CD4-positive, alpha-beta memory T cell (primary cell): ENCODE results near the gene PIEZO2. TPM values are rescaled to one million over a fixed set of nuclear protein-coding genes. Genes with fewer than 3 reads are reported as not detected.
"Not testable (repeated sequence)": the region's sequence is repeated elsewhere in the genome, so short reads cannot be mapped to it uniquely, and the experiment has no call there.

Source experiments
- CTCF ChIA-PET: fragments of 350-600 bp; sonication (Branson Sonifier 250); formaldehyde crosslinking; loops from one replicate; lab custom pipeline; 2021; ENCODE audit warnings: inconsistent platforms; ENCODE audit not compliant: partially characterized antibody; lab: Charles Lee
- POLR2A ChIA-PET: fragments of 350-600 bp; sonication (Branson Sonifier 250); formaldehyde crosslinking; loops from one replicate; lab custom pipeline; 2021; ENCODE audit not compliant: partially characterized antibody; lab: Charles Lee
- DNase-seq, 5 donors: peaks; one replicate each; pipeline versions ENCODE4 v3.0.0 to v3.0.0-alpha.2; 2020 to 2022; ENCODE audit warnings: mixed read lengths in 1 of 5
- H3K27ac ChIP-seq: one replicate; pipeline ENCODE4 v1.7.0; 2013; ENCODE audit warnings: low read depth, low read length
- H3K27me3 ChIP-seq: 2 replicates; pipeline ENCODE4 v1.7.0; 2013; ENCODE audit warnings: mild to moderate bottlenecking, low read length, moderate library complexity; ENCODE audit not compliant: insufficient read depth
- H3K36me3 ChIP-seq: 2 replicates; pipeline ENCODE4 v1.7.0; 2013; ENCODE audit warnings: mild to moderate bottlenecking, low read length, moderate library complexity; ENCODE audit not compliant: insufficient read depth
- H3K4me1 ChIP-seq: 2 replicates; pipeline ENCODE4 v1.7.0; 2013; ENCODE audit warnings: mild to moderate bottlenecking, low read length, moderate library complexity; ENCODE audit not compliant: insufficient read depth
- H3K4me3 ChIP-seq, 2 donors: one replicate each; pipeline ENCODE4 v1.7.0; 2013; ENCODE audit warnings: low read length in 2 of 2, mild to moderate bottlenecking in 1 of 2
- H3K9me3 ChIP-seq, 2 donors: one replicate each; pipeline ENCODE4 v1.7.0; 2013; ENCODE audit warnings: low read length in 2 of 2, control low read depth in 1 of 2; ENCODE audit not compliant: control insufficient read depth in 1 of 2
- H3K27ac Mint-ChIP-seq, 7 donors: one replicate each; pipeline ENCODE4 v1.8.0; 2020 to 2021; ENCODE audit warnings: mixed read lengths in 7 of 7, mild to moderate bottlenecking in 6 of 7, inconsistent platforms in 3 of 7, moderate library complexity in 3 of 7
- H3K27me3 Mint-ChIP-seq, 2 donors: one replicate each; pipeline ENCODE4 v1.8.0; 2020 to 2021; ENCODE audit warnings: mixed read lengths in 2 of 2
- H3K36me3 Mint-ChIP-seq, 2 donors: one replicate each; pipeline ENCODE4 v1.8.0; 2020 to 2021; ENCODE audit warnings: mixed read lengths in 2 of 2, inconsistent platforms in 1 of 2, mild to moderate bottlenecking in 1 of 2
- H3K4me1 Mint-ChIP-seq, 4 donors: one replicate each; pipeline ENCODE4 v1.8.0; 2020 to 2021; ENCODE audit warnings: mixed read lengths in 4 of 4, mild to moderate bottlenecking in 1 of 4
- H3K4me3 Mint-ChIP-seq, 8 donors: one replicate each; pipeline ENCODE4 v1.8.0; 2020 to 2021; ENCODE audit warnings: mixed read lengths in 8 of 8, mild to moderate bottlenecking in 7 of 8, moderate library complexity in 6 of 8, inconsistent platforms in 3 of 8
- H3K9me3 Mint-ChIP-seq, 8 donors: one replicate each; pipeline ENCODE4 v1.8.0; 2020 to 2021; ENCODE audit warnings: mixed read lengths in 8 of 8, mild to moderate bottlenecking in 5 of 8, inconsistent platforms in 3 of 8, moderate library complexity in 1 of 8
- intact Hi-C: fragments of 100-400 bp; cut with micrococcal nuclease; formaldehyde crosslinking; loops from one replicate; pipeline ENCODE4 v1.15.1; 2023
- polyA plus RNA-seq, 2 donors: library from polyadenylated mRNA; unstranded; fragments of 300-500 nt; fragmentation: Illumina TruSeq; gene quantifications; one replicate each; pipeline ENCODE4 v1.2.3, GENCODE V29; 2021
- total RNA-seq, 2 experiments: library from RNA; stranded (reverse); gene quantifications; one replicate each; pipeline ENCODE4 v1.2.3, GENCODE V29; 2021

PIEZO2 gene
- total and polyA plus RNA-seq, 4 experiments from 2014 or later = not detected

DNA sequence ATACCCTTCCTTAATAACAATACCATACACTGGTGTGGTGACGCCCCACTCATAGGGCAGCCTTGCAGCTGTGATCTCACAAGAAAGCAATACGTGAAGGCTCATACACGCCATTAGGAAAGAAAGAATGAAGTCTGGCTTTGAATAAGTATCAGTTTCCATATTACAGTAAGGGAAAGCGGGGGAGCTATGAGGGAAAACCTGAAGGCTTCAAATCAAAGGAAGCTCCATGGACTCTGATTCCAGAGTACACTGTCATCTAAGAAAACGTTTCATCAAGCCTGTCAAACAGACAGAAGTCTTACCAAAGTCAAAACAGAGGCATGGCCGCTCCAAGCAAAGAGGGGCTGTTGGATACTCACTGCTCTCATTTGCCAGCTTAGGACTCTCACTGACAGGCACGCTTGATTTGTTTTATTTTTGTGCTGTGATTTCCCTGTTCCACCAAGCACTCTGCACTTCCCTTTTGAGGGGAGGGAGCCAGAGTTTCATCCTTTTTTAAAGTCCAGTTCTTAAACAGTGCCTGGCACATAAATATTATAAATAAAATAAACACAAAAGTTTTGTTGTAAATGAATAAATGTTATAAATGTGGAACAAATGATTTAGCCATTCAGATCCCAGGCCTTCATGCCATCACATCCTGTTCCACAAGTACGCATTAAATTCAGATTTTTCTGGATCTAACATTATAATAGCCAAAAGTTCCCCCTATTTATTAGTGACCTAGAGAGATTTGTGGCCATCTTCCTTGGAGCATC is 221.2 kb downstream of the PIEZO2 start:
- ChIA-PET CTCF (no interaction called here), POLR2A (no interaction called here)
- Mint-ChIP-seq H3K4me3 (no peak overlapping the region), H3K36me3 (no peaks in the 10 kb centered on the region), H3K9me3 (no peaks in the 10 kb centered on the region), H3K27ac (no peak overlapping the region), H3K27me3 (peaks cover 0 to 7% of the 10 kb centered on the region in 2 donors), H3K4me1 (no peaks in the 10 kb centered on the region)
- no peak overlapping the region for H3K27ac ChIP-seq
- H3K4me3 ChIP-seq = no peak overlapping the region
- no peaks in the 10 kb centered on the region for H3K9me3 ChIP-seq
- H3K4me1 ChIP-seq = no peaks in the 10 kb centered on the region
- no peak for DNase-seq
- H3K27me3 ChIP-seq = no peaks in the 10 kb centered on the region
- H3K36me3 ChIP-seq = no peaks in the 10 kb centered on the region
- intact Hi-C loops = no loop called here

DNA sequence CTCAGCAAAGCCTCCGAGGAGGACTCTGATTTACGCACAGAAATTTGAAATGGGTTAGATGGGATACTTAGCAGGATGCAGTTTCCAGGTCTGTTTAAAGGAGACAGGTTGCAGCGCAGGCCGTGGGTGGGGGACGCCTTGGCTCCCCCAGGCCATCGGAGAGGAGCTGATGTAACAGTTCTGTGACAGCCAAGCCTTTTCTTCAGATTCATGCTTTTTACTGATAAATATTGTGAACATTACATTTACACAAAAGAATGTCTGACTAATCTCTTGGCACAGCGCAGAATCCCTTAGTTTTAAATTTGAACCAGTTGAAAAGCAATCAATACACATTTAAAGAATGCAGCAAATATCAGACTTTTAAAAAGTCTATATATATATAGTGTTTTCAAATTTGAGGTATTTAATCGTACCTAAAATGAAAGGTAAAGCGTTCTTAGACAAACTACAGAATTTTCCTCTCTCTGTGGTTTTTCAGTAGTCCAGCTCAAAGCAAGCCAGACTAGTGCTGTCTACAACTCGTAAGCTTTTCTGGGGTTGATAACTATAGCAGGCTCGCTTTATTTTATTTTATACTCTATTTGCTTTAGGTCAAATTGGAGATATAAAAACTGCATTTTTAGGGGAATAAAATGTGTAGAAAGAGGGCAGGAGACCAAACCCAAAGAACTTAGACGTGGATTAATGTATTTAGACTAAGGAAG is 221.9 kb downstream of the PIEZO2 start:
- Mint-ChIP-seq H3K27ac (no peak overlapping the region), H3K9me3 (no peaks in the 10 kb centered on the region), H3K4me3 (no peak overlapping the region), H3K36me3 (no peaks in the 10 kb centered on the region), H3K4me1 (no peaks in the 10 kb centered on the region), H3K27me3 (peaks cover 0 to 7% of the 10 kb centered on the region in 2 donors)
- intact Hi-C loops = no loop called here
- no peaks in the 10 kb centered on the region for H3K9me3 ChIP-seq
- ChIA-PET CTCF (no interaction called here), POLR2A (no interaction called here)
- DNase-seq = no peak
- no peaks in the 10 kb centered on the region for H3K4me1 ChIP-seq
- no peak overlapping the region for H3K4me3 ChIP-seq
- no peaks in the 10 kb centered on the region for H3K36me3 ChIP-seq
- H3K27me3 ChIP-seq = no peaks in the 10 kb centered on the region
- no peak overlapping the region for H3K27ac ChIP-seq

DNA sequence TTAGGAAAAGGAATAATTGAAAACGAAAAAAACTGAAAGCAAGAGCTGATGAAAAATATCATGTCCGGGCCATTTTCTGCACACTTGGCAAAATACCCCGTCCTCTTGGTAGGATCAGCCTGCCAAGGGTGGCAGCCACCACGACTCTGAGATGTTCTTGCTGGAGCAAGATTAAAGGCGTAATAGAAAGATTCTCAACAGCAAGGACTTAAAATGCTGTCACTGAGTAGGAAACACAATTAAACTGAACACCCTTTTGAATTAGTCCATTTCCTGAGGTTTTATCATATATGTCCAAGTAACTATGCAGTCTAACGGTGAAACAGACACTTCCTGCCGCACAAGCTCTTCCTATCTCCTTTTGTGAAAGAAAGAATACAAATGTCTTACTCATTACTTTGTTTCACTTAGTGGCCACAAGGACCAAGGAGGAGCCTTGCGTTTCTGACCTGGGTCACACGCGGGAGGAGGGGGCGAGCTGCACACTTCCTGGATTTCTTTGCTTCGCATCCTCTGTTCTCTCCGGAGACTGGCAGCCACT is 222.7 kb downstream of the PIEZO2 start:
- H3K36me3 Mint-ChIP-seq = no peaks in the 10 kb centered on the region
- no peaks in the 10 kb centered on the region for H3K4me1 Mint-ChIP-seq

DNA sequence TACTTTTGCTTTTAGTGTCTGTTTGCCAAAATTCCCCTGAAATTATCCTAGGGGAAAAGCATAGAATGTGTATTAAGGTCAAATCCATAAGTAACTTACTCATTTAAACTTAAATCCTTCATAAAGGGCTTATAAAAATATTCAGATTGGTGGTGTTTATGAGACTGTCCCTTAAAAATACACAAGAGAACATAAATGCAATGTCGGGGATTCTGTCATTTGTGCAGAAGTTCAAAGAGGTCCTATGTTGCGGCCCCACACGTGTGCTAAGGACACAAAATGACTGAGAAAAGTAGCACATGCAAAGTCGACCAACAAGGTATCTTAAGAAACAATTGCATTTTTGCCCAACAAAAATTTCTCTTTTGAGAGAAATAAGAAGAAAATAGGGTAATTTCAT is 225.1 kb downstream of the PIEZO2 start:
- intact Hi-C loops = no loop called here
- no peak overlapping the region for H3K27ac ChIP-seq
- H3K4me1 ChIP-seq = no peaks in the 10 kb centered on the region
- H3K36me3 ChIP-seq = no peaks in the 10 kb centered on the region
- no peaks in the 10 kb centered on the region for H3K9me3 ChIP-seq
- POLR2A ChIA-PET = no interaction called here
- no peaks in the 10 kb centered on the region for H3K4me1 Mint-ChIP-seq
- H3K4me3 ChIP-seq = no peak overlapping the region
- DNase-seq = no peak
- peaks cover 2 to 5% of the 10 kb centered on the region in 2 donors for H3K27me3 Mint-ChIP-seq
- no peaks in the 10 kb centered on the region for H3K9me3 Mint-ChIP-seq
- no peaks in the 10 kb centered on the region for H3K27me3 ChIP-seq
- H3K36me3 Mint-ChIP-seq = no peaks in the 10 kb centered on the region
- no peak overlapping the region for H3K4me3 Mint-ChIP-seq
- CTCF ChIA-PET = no interaction called here
- no peak overlapping the region for H3K27ac Mint-ChIP-seq

More for the DNA sequence above, 222.7 kb downstream of the PIEZO2 start:
- H3K4me3 Mint-ChIP-seq = no peak overlapping the region
- POLR2A ChIA-PET = no interaction called here
- Histone ChIP-seq H3K4me3 (no peak overlapping the region), H3K36me3 (no peaks in the 10 kb centered on the region), H3K4me1 (no peaks in the 10 kb centered on the region), H3K9me3 (no peaks in the 10 kb centered on the region), H3K27me3 (no peaks in the 10 kb centered on the region), H3K27ac (no peak overlapping the region)
- H3K9me3 Mint-ChIP-seq = no peaks in the 10 kb centered on the region
- H3K27me3 Mint-ChIP-seq = peaks cover 0 to 5% of the 10 kb centered on the region in 2 donors
- DNase-seq = no peak
- no peak overlapping the region for H3K27ac Mint-ChIP-seq
- CTCF ChIA-PET = no interaction called here
- intact Hi-C loops = no loop called here

DNA sequence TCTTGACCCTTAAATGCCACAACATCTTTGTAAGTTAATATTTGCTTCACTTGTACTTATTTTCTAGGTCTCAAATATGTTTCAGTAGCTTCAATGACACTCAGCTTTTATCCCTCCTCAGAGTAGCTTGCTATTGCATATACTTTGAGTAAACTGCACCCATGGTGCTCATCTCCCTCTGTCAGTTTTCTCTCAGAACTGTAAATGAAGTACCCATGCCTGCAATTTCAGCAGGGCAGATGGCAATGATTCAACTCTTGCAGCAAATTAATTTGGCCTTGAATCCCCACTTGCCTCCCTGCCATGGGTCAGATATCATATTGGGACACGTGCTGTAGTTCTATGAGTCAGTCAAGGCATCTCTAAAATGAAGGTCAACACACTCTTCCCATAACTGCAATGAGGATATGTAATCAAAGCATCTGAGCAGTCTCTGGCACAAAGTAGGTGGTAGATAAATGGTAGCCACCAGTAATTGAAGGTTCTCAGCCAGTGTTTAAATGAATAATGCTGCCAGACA is 225.8 kb downstream of the PIEZO2 start:
- no peaks in the 10 kb centered on the region for H3K36me3 Mint-ChIP-seq
- CTCF ChIA-PET = no interaction called here
- no peak overlapping the region for H3K27ac Mint-ChIP-seq
- intact Hi-C loops = no loop called here
- H3K4me1 ChIP-seq = no peaks in the 10 kb centered on the region
- H3K27me3 Mint-ChIP-seq = peaks cover 2 to 5% of the 10 kb centered on the region in 2 donors
- H3K4me3 Mint-ChIP-seq = no peak overlapping the region
- H3K4me3 ChIP-seq = no peak overlapping the region
- no peaks in the 10 kb centered on the region for H3K4me1 Mint-ChIP-seq
- H3K9me3 Mint-ChIP-seq = no peaks in the 10 kb centered on the region
- POLR2A ChIA-PET = no interaction called here
- no peaks in the 10 kb centered on the region for H3K36me3 ChIP-seq
- DNase-seq = no peak
- no peaks in the 10 kb centered on the region for H3K27me3 ChIP-seq
- H3K9me3 ChIP-seq = no peaks in the 10 kb centered on the region
- H3K27ac ChIP-seq = no peak overlapping the region

DNA sequence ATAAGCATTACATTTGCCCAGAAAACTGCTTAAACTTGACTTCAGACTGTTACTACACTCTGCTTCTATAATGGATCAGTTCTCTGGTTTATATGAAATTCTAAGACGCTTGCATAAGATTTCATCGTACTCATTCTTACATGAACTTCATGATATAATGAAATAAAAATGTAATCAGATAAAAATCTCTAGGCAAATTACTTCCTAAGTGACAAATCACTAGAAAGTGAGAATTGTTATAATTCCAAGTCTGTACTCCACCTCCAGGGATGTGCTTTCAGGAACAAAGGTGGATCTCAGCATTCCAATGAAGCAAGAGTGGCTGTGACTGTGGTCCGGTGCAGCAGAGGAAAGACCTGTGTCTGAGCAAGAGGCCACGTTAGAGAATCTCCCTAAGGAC is 226.2 kb downstream of the PIEZO2 start:
- CTCF ChIA-PET = no interaction called here
- POLR2A ChIA-PET = no interaction called here
- H3K36me3 ChIP-seq = no peaks in the 10 kb centered on the region
- Mint-ChIP-seq H3K9me3 (no peaks in the 10 kb centered on the region), H3K27ac (no peak overlapping the region), H3K27me3 (peaks cover 2 to 5% of the 10 kb centered on the region in 2 donors), H3K4me1 (no peaks in the 10 kb centered on the region), H3K4me3 (no peak overlapping the region), H3K36me3 (no peaks in the 10 kb centered on the region)
- H3K9me3 ChIP-seq = no peaks in the 10 kb centered on the region
- DNase-seq = no peak
- no peaks in the 10 kb centered on the region for H3K27me3 ChIP-seq
- intact Hi-C loops = no loop called here
- no peaks in the 10 kb centered on the region for H3K4me1 ChIP-seq
- H3K4me3 ChIP-seq = no peak overlapping the region
- H3K27ac ChIP-seq = no peak overlapping the region

DNA sequence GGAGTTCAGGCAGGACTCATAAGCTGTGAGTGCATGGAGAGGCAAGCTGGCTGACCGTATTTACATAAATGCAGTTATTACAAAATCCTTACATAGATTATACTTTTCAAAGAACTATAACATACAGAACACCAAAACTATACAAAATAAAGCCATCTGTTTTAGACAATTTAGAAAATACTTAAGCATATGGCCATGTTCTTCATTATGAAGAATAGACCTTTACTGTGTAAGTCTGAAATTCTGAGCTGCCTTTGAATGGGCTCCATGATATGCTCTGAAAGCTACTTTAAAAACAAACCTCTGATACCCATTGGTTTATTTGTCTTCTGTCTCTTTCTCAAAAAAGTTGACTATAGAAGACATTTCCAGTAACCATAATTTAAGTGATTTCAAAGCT is 226.7 kb downstream of the PIEZO2 start:
- H3K9me3 Mint-ChIP-seq, POLR2A ChIA-PET, H3K36me3 ChIP-seq, H3K27ac Mint-ChIP-seq, H3K36me3 Mint-ChIP-seq, H3K4me1 ChIP-seq, H3K4me3 ChIP-seq, H3K4me3 Mint-ChIP-seq, H3K4me1 Mint-ChIP-seq, H3K27me3 ChIP-seq, H3K27me3 Mint-ChIP-seq, intact Hi-C loops, H3K27ac ChIP-seq, H3K9me3 ChIP-seq, CTCF ChIA-PET, DNase-seq: not testable (repeated sequence)
